GM18505 (cell line): Measurements from ENCODE around the gene KNDC1.

ENCODE experiments used
- ATAC-seq: cut with Tn5 transposase; IDR thresholded peaks from one replicate; pipeline ENCODE4 v1.9.1; 2021; ENCODE audit not compliant: unreplicated experiment
- POLR2A ChIP-seq: IDR thresholded peaks from 4 replicates; pipeline ENCODE4 v1.6.1; 2011; ENCODE audit warnings: borderline replicate concordance; ENCODE audit not compliant: insufficient read depth, insufficient read length; ENCODE audit errors: extremely low read depth

KNDC1 gene

GRCh38 chr10:133204226-133205015 is 44.4 kb downstream of the KNDC1 start:
- TF ChIP-seq POLR2A = no peak
- ATAC-seq = no peak

GRCh38 chr10:133205146-133205545 is 45.1 kb downstream of the KNDC1 start:
- ATAC-seq = no peak
- no peak for TF ChIP-seq POLR2A

DNA sequence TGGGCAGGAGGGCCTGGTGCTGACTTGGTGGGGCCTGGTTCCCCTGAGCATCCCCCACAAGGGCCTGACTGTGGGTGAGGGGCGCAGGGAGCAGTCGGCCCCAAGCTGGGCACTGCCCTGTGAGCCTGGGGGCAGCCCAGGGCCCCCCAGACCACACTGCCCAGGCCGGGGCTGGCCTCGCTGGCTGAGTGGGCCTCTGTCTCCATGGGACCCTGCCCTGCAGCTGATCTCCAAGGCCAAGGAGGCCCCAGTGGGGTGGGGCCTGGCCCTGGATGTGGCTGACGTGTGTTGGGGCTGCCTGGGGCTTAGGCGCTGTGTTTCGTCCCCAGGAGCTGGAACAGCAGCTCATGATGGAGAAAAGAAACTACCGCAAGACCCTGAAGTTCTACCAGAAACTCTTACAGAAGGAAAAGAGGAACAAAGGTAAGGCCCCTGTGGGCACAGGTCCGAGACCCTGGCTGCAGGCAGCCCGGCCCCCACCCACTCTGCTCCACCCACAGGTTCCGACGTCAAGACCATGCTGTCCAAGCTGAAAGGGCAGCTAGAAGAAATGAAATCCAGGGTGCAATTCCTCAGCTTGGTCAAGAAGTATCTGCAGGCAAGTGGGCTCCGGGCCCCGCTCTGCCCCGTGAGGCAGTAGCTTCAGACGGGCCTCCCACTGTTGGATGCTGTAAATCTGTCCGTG is 46.5 kb downstream of the KNDC1 start:
- no peak for ATAC-seq
- no peak for TF ChIP-seq POLR2A

DNA sequence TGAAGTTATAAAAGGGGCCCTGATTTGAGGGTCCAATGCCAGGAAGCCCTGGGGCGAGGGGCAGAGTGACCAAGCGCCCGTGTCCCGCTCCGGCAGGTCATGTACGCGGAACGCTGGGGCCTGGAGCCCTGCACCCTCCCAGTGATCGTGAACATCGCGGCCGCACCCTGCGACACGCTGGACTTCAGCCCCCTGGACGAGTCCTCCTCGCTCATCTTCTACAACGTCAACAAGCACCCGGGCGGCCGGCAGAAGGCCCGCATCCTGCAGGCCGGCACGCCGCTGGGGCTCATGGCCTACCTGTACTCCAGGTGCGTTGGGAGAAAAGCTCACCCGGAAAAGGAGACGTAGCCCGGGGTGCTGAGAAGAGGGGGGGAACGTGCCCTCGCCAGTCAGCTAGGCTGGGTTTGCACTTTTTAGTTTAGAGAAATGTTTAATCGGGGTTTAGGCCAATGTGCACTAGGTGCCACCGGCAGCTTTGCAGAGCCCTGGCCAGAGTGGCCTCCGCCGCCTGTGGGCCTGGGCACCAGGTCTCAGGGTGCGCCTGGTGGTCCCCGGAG is 47.1 kb downstream of the KNDC1 start:
- no peak for TF ChIP-seq POLR2A
- ATAC-seq = no peak

GRCh38 chr10:133207627-133208026 is 47.6 kb downstream of the KNDC1 start:
- no peak for ATAC-seq
- no peak for TF ChIP-seq POLR2A

DNA sequence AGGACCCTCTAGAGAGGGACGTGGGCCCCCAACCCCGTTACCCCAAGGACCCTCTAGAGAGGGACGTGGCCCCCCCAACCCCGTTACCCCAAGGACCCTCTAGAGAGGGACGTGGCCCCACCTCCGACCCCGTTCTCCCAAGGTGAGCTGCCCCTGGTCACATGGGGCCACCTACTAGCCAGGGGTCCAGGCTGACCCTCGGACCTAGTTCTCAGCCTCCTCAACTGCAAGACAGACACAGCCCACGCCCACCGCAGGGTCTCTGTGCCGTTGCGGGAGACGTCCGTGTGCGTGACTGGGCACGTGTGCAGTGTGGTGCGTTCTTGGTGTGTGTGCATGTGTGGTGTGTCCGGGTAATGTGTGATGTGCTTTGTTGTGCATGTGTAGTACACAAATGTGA is 48.4 kb downstream of the KNDC1 start:
- no peak for TF ChIP-seq POLR2A
- ATAC-seq = no peak

DNA sequence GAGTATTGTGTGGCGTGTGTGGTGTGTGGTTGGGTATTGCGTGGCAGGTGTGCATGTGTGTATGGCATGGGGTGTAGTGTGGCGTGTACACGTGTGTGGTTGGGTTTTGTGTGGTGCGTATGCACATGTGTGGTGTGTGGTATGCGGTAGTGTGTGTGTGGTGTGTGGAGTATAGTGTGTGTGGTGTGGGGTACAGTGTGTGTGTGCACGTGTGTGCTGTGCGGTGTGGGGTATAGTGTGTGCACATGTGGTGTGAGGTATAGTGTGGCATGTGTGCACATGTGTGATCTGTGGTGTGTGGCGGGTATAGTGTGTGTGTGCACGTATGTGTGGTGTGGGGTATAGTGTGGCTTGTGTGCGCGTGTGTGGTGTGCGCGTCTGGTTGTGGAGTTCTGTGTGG is 49.1 kb downstream of the KNDC1 start:
- no peak for ATAC-seq
- TF ChIP-seq POLR2A = no peak

DNA sequence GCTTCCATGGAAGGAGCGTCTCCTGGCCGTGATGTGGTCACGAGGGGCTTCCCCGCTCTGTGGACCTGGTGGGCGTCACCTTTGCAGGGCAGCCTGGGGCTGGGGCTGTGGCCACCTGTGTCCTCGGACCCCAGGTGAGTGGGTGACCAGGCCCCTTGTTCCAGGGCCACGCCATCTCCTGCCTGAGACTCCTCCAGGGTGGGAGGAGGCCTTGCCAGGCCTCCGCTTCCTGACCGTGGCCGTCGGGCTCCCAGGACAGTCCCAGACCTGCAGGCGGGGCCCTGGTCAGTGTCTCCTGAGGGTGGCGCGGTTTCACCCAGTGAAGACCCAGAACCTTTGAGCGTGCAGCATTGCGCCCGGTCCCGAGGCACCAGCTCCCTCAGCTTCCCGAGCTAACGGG is 49.6 kb downstream of the KNDC1 start:
- no peak for TF ChIP-seq POLR2A
- no peak for ATAC-seq

GRCh38 chr10:133210398-133211140 is 50.5 kb downstream of the KNDC1 start:
- no peak for TF ChIP-seq POLR2A
- ATAC-seq = no peak

- no peak for TF ChIP-seq POLR2A
- ATAC-seq = no peak
These were observed 51.3 kb downstream of the KNDC1 start for GRCh38 chr10:133211141-133211830.

- TF ChIP-seq POLR2A = no peak
- ATAC-seq = no peak
These were observed 52.2 kb downstream of the KNDC1 start for GRCh38 chr10:133211959-133212852.
